Measurements from ENCODE around the gene TARS1.

Gene TARS1

GRCh38 chr5:33448118-33448517 lies 7.4 kb downstream of the TARS1 start:
- no CpG with 5 or more reads among the region's 3 CpGs for WGBS (ENCODE audit: extremely low coverage, insufficient coverage, insufficient read length)
- Histone ChIP-seq H3K4me1 (ENCODE audit: control insufficient read depth in 1 of 2, insufficient read depth in 2 of 2, low read length in 2 of 2) (no peaks in the 10 kb centered on the region), H2AK5ac (ENCODE audit: low read length) (no peak overlapping the region), H2BK12ac (ENCODE audit: low read length) (no peak overlapping the region), H3K18ac (ENCODE audit: low read length) (no peak overlapping the region), H4K12ac (ENCODE audit: low read depth, low read length) (no peak overlapping the region), H4K91ac (ENCODE audit: low read depth, low read length) (no peak overlapping the region), H2BK120ac (ENCODE audit: insufficient read depth, low read length, poor library complexity) (no peak overlapping the region), H2AFZ (ENCODE audit: insufficient read depth, low read length, poor library complexity) (no peak overlapping the region), H3K4ac (ENCODE audit: low read depth, low read length) (no peak overlapping the region), H3K14ac (ENCODE audit: low read length) (no peak overlapping the region), H3K9ac (ENCODE audit: low read length) (no peak overlapping the region), H3K79me2 (ENCODE audit: control insufficient read depth, insufficient read depth, low read length, poor library complexity) (peaks cover 1% of the 10 kb centered on the region), H3K27ac (ENCODE audit: low read depth, low read length) (no peak overlapping the region), H3K9me3 (ENCODE audit: insufficient read depth, low read depth, low read length) (no peaks in the 10 kb centered on the region), H3K27me3 (ENCODE audit: insufficient read depth, low read length) (no peaks in the 10 kb centered on the region), H3K4me3 (ENCODE audit: low read depth, low read length) (no peak overlapping the region), H3K36me3 (ENCODE audit: control insufficient read depth in 1 of 2, insufficient read depth in 2 of 2, low read length in 2 of 2) (peaks cover 12 to 21% of the 10 kb centered on the region in 2 experiments), H3K23ac (ENCODE audit: low read length) (no peak overlapping the region), H4K8ac (ENCODE audit: low read depth, low read length) (no peak overlapping the region), H2BK5ac (ENCODE audit: low read depth, low read length, poor library complexity) (no peak overlapping the region), H3K4me2 (ENCODE audit: low read length) (no peak overlapping the region), H3K79me1 (ENCODE audit: low read length) (no peaks in the 10 kb centered on the region)
- no peak for DNase-seq

GRCh38 chr5:33457126-33457525 lies 16.4 kb downstream of the TARS1 start:
- peaks cover 0 to 2% of the 10 kb centered on the region in 2 experiments for H3K4me1 ChIP-seq (ENCODE audit: control insufficient read depth in 1 of 2, insufficient read depth in 2 of 2, low read length in 2 of 2)
- H3K9ac ChIP-seq (ENCODE audit: low read length) = no peak overlapping the region
- no peak overlapping the region for H2BK12ac ChIP-seq (ENCODE audit: low read length)
- H3K18ac ChIP-seq (ENCODE audit: low read length) = no peak overlapping the region
- H2BK120ac ChIP-seq (ENCODE audit: insufficient read depth, low read length, poor library complexity) = no peak overlapping the region
- no peak overlapping the region for H3K4ac ChIP-seq (ENCODE audit: low read depth, low read length)
- DNase-seq = no peak
- no peak overlapping the region for H3K4me3 ChIP-seq (ENCODE audit: low read depth, low read length)
- H3K9me3 ChIP-seq (ENCODE audit: insufficient read depth, low read depth, low read length) = no peaks in the 10 kb centered on the region
- no peak overlapping the region for H3K4me2 ChIP-seq (ENCODE audit: low read length)
- no peak overlapping the region for H2BK5ac ChIP-seq (ENCODE audit: low read depth, low read length, poor library complexity)
- H3K14ac ChIP-seq (ENCODE audit: low read length) = no peak overlapping the region
- H3K79me1 ChIP-seq (ENCODE audit: low read length) = no peaks in the 10 kb centered on the region
- no CpG with 5 or more reads among the region's 2 CpGs for WGBS (ENCODE audit: extremely low coverage, insufficient coverage, insufficient read length)
- no peak overlapping the region for H4K8ac ChIP-seq (ENCODE audit: low read depth, low read length)
- no peak overlapping the region for H4K91ac ChIP-seq (ENCODE audit: low read depth, low read length)
- H4K12ac ChIP-seq (ENCODE audit: low read depth, low read length) = no peak overlapping the region
- no peak overlapping the region for H3K27ac ChIP-seq (ENCODE audit: low read depth, low read length)
- H2AFZ ChIP-seq (ENCODE audit: insufficient read depth, low read length, poor library complexity) = no peak overlapping the region
- H3K23ac ChIP-seq (ENCODE audit: low read length) = no peak overlapping the region
- H3K36me3 ChIP-seq (ENCODE audit: control insufficient read depth in 1 of 2, insufficient read depth in 2 of 2, low read length in 2 of 2) = peaks cover 19 to 48% of the 10 kb centered on the region in 2 experiments
- H2AK5ac ChIP-seq (ENCODE audit: low read length) = no peak overlapping the region
- H3K79me2 ChIP-seq (ENCODE audit: control insufficient read depth, insufficient read depth, low read length, poor library complexity) = no peaks in the 10 kb centered on the region
- no peaks in the 10 kb centered on the region for H3K27me3 ChIP-seq (ENCODE audit: insufficient read depth, low read length)

- no peak overlapping the region for H2AK5ac ChIP-seq (ENCODE audit: low read length)
- H4K91ac ChIP-seq (ENCODE audit: low read depth, low read length) = no peak overlapping the region
- no peaks in the 10 kb centered on the region for H3K27me3 ChIP-seq (ENCODE audit: insufficient read depth, low read length)
- no peak overlapping the region for H3K23ac ChIP-seq (ENCODE audit: low read length)
- H3K79me1 ChIP-seq (ENCODE audit: low read length) = no peaks in the 10 kb centered on the region
- no peak overlapping the region for H4K12ac ChIP-seq (ENCODE audit: low read depth, low read length)
- no peak overlapping the region for H2BK5ac ChIP-seq (ENCODE audit: low read depth, low read length, poor library complexity)
- no peak overlapping the region for H2AFZ ChIP-seq (ENCODE audit: insufficient read depth, low read length, poor library complexity)
- no peak overlapping the region for H3K4me3 ChIP-seq (ENCODE audit: low read depth, low read length)
- H3K18ac ChIP-seq (ENCODE audit: low read length) = no peak overlapping the region
- no peak overlapping the region for H3K4me2 ChIP-seq (ENCODE audit: low read length)
- H3K14ac ChIP-seq (ENCODE audit: low read length) = no peak overlapping the region
- peaks cover 19 to 46% of the 10 kb centered on the region in 2 experiments for H3K36me3 ChIP-seq (ENCODE audit: control insufficient read depth in 1 of 2, insufficient read depth in 2 of 2, low read length in 2 of 2)
- H4K8ac ChIP-seq (ENCODE audit: low read depth, low read length) = no peak overlapping the region
- no peak for DNase-seq
- no peaks in the 10 kb centered on the region for H3K79me2 ChIP-seq (ENCODE audit: control insufficient read depth, insufficient read depth, low read length, poor library complexity)
- WGBS (ENCODE audit: extremely low coverage, insufficient coverage, insufficient read length) = no CpG with 5 or more reads among the region's 1 CpG
- no peak overlapping the region for H2BK12ac ChIP-seq (ENCODE audit: low read length)
- H2BK120ac ChIP-seq (ENCODE audit: insufficient read depth, low read length, poor library complexity) = no peak overlapping the region
- H3K27ac ChIP-seq (ENCODE audit: low read depth, low read length) = no peak overlapping the region
- no peak overlapping the region for H3K9ac ChIP-seq (ENCODE audit: low read length)
- no peak overlapping the region for H3K4ac ChIP-seq (ENCODE audit: low read depth, low read length)
- no peaks in the 10 kb centered on the region for H3K9me3 ChIP-seq (ENCODE audit: insufficient read depth, low read depth, low read length)
- H3K4me1 ChIP-seq (ENCODE audit: control insufficient read depth in 1 of 2, insufficient read depth in 2 of 2, low read length in 2 of 2) = peaks cover 0 to 2% of the 10 kb centered on the region in 2 experiments
Measured at GRCh38 chr5:33457817-33458216, 17.1 kb downstream of the TARS1 start.

GRCh38 chr5:33460210-33460609 lies 19.4 kb downstream of the TARS1 start:
- H3K9ac ChIP-seq (ENCODE audit: low read length) = no peak overlapping the region
- H3K4me2 ChIP-seq (ENCODE audit: low read length) = no peak overlapping the region
- H2BK120ac ChIP-seq (ENCODE audit: insufficient read depth, low read length, poor library complexity) = no peak overlapping the region
- no peak overlapping the region for H3K27ac ChIP-seq (ENCODE audit: low read depth, low read length)
- H3K36me3 ChIP-seq (ENCODE audit: control insufficient read depth in 1 of 2, insufficient read depth in 2 of 2, low read length in 2 of 2) = peaks cover 20 to 40% of the 10 kb centered on the region in 2 experiments
- H2BK5ac ChIP-seq (ENCODE audit: low read depth, low read length, poor library complexity) = no peak overlapping the region
- H3K79me2 ChIP-seq (ENCODE audit: control insufficient read depth, insufficient read depth, low read length, poor library complexity) = no peaks in the 10 kb centered on the region
- DNase-seq = no peak
- H2AK5ac ChIP-seq (ENCODE audit: low read length) = no peak overlapping the region
- H3K23ac ChIP-seq (ENCODE audit: low read length) = no peak overlapping the region
- no peaks in the 10 kb centered on the region for H3K27me3 ChIP-seq (ENCODE audit: insufficient read depth, low read length)
- peaks cover 0 to 2% of the 10 kb centered on the region in 2 experiments for H3K4me1 ChIP-seq (ENCODE audit: control insufficient read depth in 1 of 2, insufficient read depth in 2 of 2, low read length in 2 of 2)
- no peak overlapping the region for H3K4me3 ChIP-seq (ENCODE audit: low read depth, low read length)
- no peak overlapping the region for H4K8ac ChIP-seq (ENCODE audit: low read depth, low read length)
- no peaks in the 10 kb centered on the region for H3K9me3 ChIP-seq (ENCODE audit: insufficient read depth, low read depth, low read length)
- H3K79me1 ChIP-seq (ENCODE audit: low read length) = no peaks in the 10 kb centered on the region
- no peak overlapping the region for H2AFZ ChIP-seq (ENCODE audit: insufficient read depth, low read length, poor library complexity)
- H4K12ac ChIP-seq (ENCODE audit: low read depth, low read length) = no peak overlapping the region
- H3K4ac ChIP-seq (ENCODE audit: low read depth, low read length) = no peak overlapping the region
- H2BK12ac ChIP-seq (ENCODE audit: low read length) = no peak overlapping the region
- no peak overlapping the region for H3K18ac ChIP-seq (ENCODE audit: low read length)
- WGBS (ENCODE audit: extremely low coverage, insufficient coverage, insufficient read length) = no CpG with 5 or more reads among the region's 2 CpGs
- H3K14ac ChIP-seq (ENCODE audit: low read length) = no peak overlapping the region
- H4K91ac ChIP-seq (ENCODE audit: low read depth, low read length) = no peak overlapping the region
